ENCODE results near the gene GRIP2. TPM values are rescaled to one million over a fixed set of nuclear protein-coding genes. Genes with fewer than 3 reads are reported as not detected.

GRIP2 gene
- total and polyA plus RNA-seq, 9 donors = 1.1 to 19.4 (median 5.4) TPM

DNA sequence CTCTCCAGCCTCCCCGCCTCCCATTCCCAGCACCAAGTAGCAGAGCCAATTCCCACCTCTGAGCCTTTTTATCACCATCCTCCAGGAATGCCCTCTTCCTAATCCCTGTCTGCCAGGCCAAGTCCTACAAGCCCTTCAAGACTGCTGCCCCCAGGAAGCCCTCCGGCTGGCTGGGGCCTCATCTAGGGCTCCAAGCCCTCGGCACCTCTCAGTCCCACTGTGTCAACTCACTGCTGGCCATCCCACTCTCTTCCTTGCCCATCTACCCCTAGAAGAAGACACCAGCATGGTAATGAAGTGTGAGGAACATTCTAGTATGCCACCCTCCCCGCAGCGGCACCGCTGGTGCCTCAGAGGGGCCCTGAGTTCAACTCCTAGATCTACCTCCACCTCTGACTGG, 10.0 kb upstream of the GRIP2 start:
- WGBS, 3 donors = 89 to 95% (median 90%) methylated on average over 6 of the region's 6 CpGs
- no peaks in the 10 kb centered on the region for H3K27me3 ChIP-seq
- no peak overlapping the region for H3K27ac ChIP-seq
- peaks cover 6% of the 10 kb centered on the region for H3K4me1 ChIP-seq (ENCODE audit: insufficient read depth)
- intact Hi-C loops (cut with DNase I) = no loop called here
- TF ChIP-seq POLR2A (IDR thresholded peaks at IDR 0.05) (no peak), EP300 (IDR thresholded peaks at IDR 0.05) (no peak)
- TF ChIP-seq, protein P1, sequence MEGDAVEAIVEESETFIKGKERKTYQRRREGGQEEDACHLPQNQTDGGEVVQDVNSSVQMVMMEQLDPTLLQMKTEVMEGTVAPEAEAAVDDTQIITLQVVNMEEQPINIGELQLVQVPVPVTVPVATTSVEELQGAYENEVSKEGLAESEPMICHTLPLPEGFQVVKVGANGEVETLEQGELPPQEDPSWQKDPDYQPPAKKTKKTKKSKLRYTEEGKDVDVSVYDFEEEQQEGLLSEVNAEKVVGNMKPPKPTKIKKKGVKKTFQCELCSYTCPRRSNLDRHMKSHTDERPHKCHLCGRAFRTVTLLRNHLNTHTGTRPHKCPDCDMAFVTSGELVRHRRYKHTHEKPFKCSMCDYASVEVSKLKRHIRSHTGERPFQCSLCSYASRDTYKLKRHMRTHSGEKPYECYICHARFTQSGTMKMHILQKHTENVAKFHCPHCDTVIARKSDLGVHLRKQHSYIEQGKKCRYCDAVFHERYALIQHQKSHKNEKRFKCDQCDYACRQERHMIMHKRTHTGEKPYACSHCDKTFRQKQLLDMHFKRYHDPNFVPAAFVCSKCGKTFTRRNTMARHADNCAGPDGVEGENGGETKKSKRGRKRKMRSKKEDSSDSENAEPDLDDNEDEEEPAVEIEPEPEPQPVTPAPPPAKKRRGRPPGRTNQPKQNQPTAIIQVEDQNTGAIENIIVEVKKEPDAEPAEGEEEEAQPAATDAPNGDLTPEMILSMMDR (IDR thresholded peaks at IDR 0.05) = no peak
- H3K36me3 ChIP-seq = no peaks in the 10 kb centered on the region
- no peak overlapping the region for H3K4me3 ChIP-seq
- DNase-seq = no peak
- no peaks in the 10 kb centered on the region for H3K9me3 ChIP-seq

GRCh38 chr3:14549256-14549919, 9.2 kb upstream of the GRIP2 start:
- TF ChIP-seq EP300 (IDR thresholded peaks at IDR 0.05) = no peak
- TF ChIP-seq POLR2A (IDR thresholded peaks at IDR 0.05) = no peak
- TF ChIP-seq, protein P1 (IDR thresholded peaks at IDR 0.05) = no peak
- Histone ChIP-seq H3K4me3 (no peak overlapping the region), H3K4me1 (ENCODE audit: insufficient read depth) (peaks cover 6% of the 10 kb centered on the region), H3K36me3 (no peaks in the 10 kb centered on the region), H3K27me3 (no peaks in the 10 kb centered on the region), H3K27ac (no peak overlapping the region), H3K9me3 (no peaks in the 10 kb centered on the region)
- intact Hi-C loops (cut with DNase I) = loop anchor here (2.0 to 10.0 kb wide), 5 partner anchors 41 to 347 kb away; partner anchors contain the start of gene SLC6A6 (in 1 of the 4)
- 62 to 65% (median 65%) methylated on average over 8 of the region's 8 CpGs for WGBS, 3 donors
- no peak for DNase-seq

DNA sequence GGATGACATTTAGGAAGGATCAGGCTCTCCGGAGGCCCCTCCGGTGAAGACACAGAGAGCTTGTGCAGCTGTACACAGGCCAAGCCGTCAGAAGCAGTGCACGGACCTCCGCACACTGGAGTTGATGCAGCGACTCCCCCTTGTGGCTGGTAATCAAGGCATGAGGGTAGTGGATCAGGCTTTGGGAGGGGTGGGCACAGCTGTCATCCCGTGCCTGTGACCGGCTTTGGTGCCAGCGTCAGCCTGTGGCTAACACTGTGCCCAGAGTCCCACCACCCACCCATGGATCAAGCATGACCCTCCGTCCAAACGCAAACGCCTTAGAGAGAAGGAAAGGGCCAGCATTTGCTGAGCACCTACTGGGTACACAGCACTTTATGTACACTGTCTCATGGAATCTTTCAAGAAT, 8.2 kb upstream of the GRIP2 start:
- no peak overlapping the region for H3K4me3 ChIP-seq
- intact Hi-C loops (cut with DNase I) = loop anchor here (2.0 to 10.0 kb wide), 5 partner anchors 40 to 346 kb away; partner anchors contain the start of gene SLC6A6 (in 1 of the 4)

DNA sequence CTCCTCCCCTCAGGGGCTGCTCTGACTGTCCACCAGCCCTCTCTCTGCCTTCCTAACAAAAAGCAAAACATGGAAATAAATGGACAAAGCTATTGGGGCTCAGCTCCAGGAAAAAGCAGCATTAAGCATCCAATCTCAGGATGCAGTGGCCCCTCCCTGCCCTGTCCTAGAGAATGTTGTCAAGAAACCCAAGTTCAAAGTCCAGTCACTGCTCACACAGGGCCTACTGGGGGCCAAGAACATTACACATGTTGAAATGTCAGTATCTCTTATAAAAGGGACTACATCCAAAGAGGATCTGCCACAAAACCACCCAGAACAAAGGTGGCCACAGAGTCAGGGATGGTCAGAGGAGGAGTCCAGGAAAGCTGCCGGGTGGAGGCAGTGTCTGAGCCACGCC, 7.6 kb upstream of the GRIP2 start:
- Histone ChIP-seq H3K36me3 (no peaks in the 10 kb centered on the region), H3K4me3 (no peak overlapping the region), H3K9me3 (no peaks in the 10 kb centered on the region), H3K27ac (peak overlapping the region in 1 of 2 donors; percentile 39), H3K4me1 (ENCODE audit: insufficient read depth) (peaks cover 6% of the 10 kb centered on the region), H3K27me3 (no peaks in the 10 kb centered on the region)
- no peak for DNase-seq
- WGBS, 3 donors = 77 to 95% (median 93%) methylated on average over 2 of the region's 2 CpGs
- intact Hi-C loops (cut with DNase I) = loop anchor here (2.0 to 10.0 kb wide), 5 partner anchors 39 to 345 kb away; partner anchors contain the start of gene SLC6A6 (in 1 of the 4)
- TF ChIP-seq POLR2A (IDR thresholded peaks at IDR 0.05) (no peak), EP300 (IDR thresholded peaks at IDR 0.05) (no peak)
- TF ChIP-seq, protein P1 (IDR thresholded peaks at IDR 0.05) = no peak

More for the DNA sequence above, 8.2 kb upstream of the GRIP2 start:
- H3K36me3 ChIP-seq = no peaks in the 10 kb centered on the region
- TF ChIP-seq, protein P1 (IDR thresholded peaks at IDR 0.05) = peak; percentile 73 to 89 (median 76)
- TF ChIP-seq POLR2A (IDR thresholded peaks at IDR 0.05) (no peak), EP300 (IDR thresholded peaks at IDR 0.05) (no peak)
- no peaks in the 10 kb centered on the region for H3K9me3 ChIP-seq
- DNase-seq = peak; percentile 79 to 88 (median 82)
- H3K4me1 ChIP-seq (ENCODE audit: insufficient read depth) = peaks cover 6% of the 10 kb centered on the region
- 7 to 10% (median 10%) methylated on average over 12 of the region's 12 CpGs for WGBS, 3 donors
- H3K27me3 ChIP-seq = no peaks in the 10 kb centered on the region
- H3K27ac ChIP-seq = peak overlapping the region in 1 of 2 donors; percentile 39

Measured in ovary (tissue), 9 donors.